ENCODE results near the gene SLC4A2. TPM values are rescaled to one million over a fixed set of nuclear protein-coding genes. Genes with fewer than 3 reads are reported as not detected.

SLC4A2 gene
- total and polyA plus RNA-seq, 2 of the 8 experiments (the other 6 are each of a cell fraction or from before 2014, with no cell fraction given), result 72.6 to 147 TPM

GRCh38 chr7:151034312-151035025 is 24.9 kb upstream of the SLC4A2 start (continued):
- no peak for TF ChIP-seq CTCF (IDR thresholded peaks at IDR 0.05; ENCODE audit: control extremely low read depth in 1 of 3, insufficient read depth in 1 of 3, low read depth in 1 of 3, low read length in 3 of 3)
- no peak for TF ChIP-seq SP2 (IDR thresholded peaks at IDR 0.05; ENCODE audit: low read length)
- TF ChIP-seq HDAC2 (IDR thresholded peaks at IDR 0.05; ENCODE audit: borderline replicate concordance in 1 of 2, low read depth in 2 of 2, low read length in 2 of 2), result no peak
- no peak for TF ChIP-seq EZH2 (IDR thresholded peaks at IDR 0.05; ENCODE audit: low read depth, low read length, severe bottlenecking)
- TF ChIP-seq NANOG (IDR thresholded peaks at IDR 0.05; ENCODE audit: insufficient read depth, low read depth, low read length, poor library complexity, severe bottlenecking), result no peak

All from H1 (cell line).